NCI-H1694 (cell line): ENCODE data around the gene SNRPA1.
"Not testable (repeated sequence)": the region's sequence is repeated elsewhere in the genome, so short reads cannot be mapped to it uniquely, and the experiment has no call there.

Source experiments
- DNase-seq: peaks from one replicate; lab custom pipeline; 2025; lab: John Stamatoyannopoulos, UW

The SNRPA1 gene

GRCh38 chr15:101294731-101295606, at the start of gene SNRPA1:
TSS of gene SNRPA1 (minus strand) at chr15:101295248. CDS start at chr15:101295178, 70 bp downstream.
- peak; percentile 84 for DNase-seq

GRCh38 chr15:101342056-101342455, 47.0 kb upstream of the SNRPA1 start:
- no peak for DNase-seq

- no peak for DNase-seq
These were observed 43.5 kb upstream of the SNRPA1 start for GRCh38 chr15:101338502-101339057.

GRCh38 chr15:101337976-101338375, 42.9 kb upstream of the SNRPA1 start:
- no peak for DNase-seq

- DNase-seq = not testable (repeated sequence)
These were observed 39.1 kb upstream of the SNRPA1 start for GRCh38 chr15:101333907-101334789.

- DNase-seq = no peak
These were observed 37.0 kb upstream of the SNRPA1 start for GRCh38 chr15:101332061-101332467.

GRCh38 chr15:101329867-101330380, 34.9 kb upstream of the SNRPA1 start:
- DNase-seq = no peak

- no peak for DNase-seq
These were observed 34.3 kb upstream of the SNRPA1 start for GRCh38 chr15:101329309-101329863.

GRCh38 chr15:101328001-101328400, 33.0 kb upstream of the SNRPA1 start:
- no peak for DNase-seq

- no peak for DNase-seq
These were observed 32.2 kb upstream of the SNRPA1 start for GRCh38 chr15:101327147-101327740.

- no peak for DNase-seq
These were observed 31.6 kb upstream of the SNRPA1 start for GRCh38 chr15:101326462-101327146.

- DNase-seq = no peak
These were observed 30.9 kb upstream of the SNRPA1 start for GRCh38 chr15:101326026-101326315.

GRCh38 chr15:101325263-101326025, 30.4 kb upstream of the SNRPA1 start:
- DNase-seq = no peak

- no peak for DNase-seq
These were observed 29.6 kb upstream of the SNRPA1 start for GRCh38 chr15:101324524-101325177.

GRCh38 chr15:101323793-101324523, 28.9 kb upstream of the SNRPA1 start:
- no peak for DNase-seq

- DNase-seq = no peak
These were observed 27.9 kb upstream of the SNRPA1 start for GRCh38 chr15:101322854-101323477.

- no peak for DNase-seq
These were observed 27.1 kb upstream of the SNRPA1 start for GRCh38 chr15:101322016-101322695.

- DNase-seq = no peak
These were observed 25.5 kb upstream of the SNRPA1 start for GRCh38 chr15:101320501-101321052.
